ENCODE data around the gene LDLRAD4. TPM values are rescaled to one million over a fixed set of nuclear protein-coding genes. Genes with fewer than 3 reads are reported as not detected.

The LDLRAD4 gene
- total and polyA plus RNA-seq, 11 donors: 10.4 to 44.0 (median 29.6) TPM

DNA sequence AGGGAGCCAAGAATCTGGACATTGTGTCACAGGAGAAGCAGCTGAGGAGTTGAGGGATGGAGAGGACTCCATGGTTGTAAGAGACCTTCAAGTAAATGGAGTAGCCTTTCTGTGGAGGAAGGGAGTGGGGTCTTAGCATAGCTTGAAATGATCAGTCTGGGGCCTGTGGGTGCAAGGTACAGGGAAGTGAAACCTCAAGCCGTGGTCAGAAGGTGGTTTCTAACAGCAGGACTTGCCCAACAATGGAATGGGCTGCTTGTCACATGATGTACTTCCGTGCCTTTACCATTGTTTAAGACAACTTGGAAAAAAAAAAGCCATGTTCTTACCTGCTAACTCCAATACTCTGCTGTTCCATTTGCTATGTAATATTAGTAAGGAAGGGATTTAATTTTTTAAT lies 140.7 kb downstream of the LDLRAD4 start:
- Histone ChIP-seq H3K27me3 (no peaks in the 10 kb centered on the region), H3K9me3 (no peaks in the 10 kb centered on the region), H3K27ac (no peak overlapping the region), H3K4me1 (peaks cover 0 to 23% (median 7%) of the 10 kb centered on the region in 12 donors), H3K4me3 (no peak overlapping the region), H3K36me3 (no peaks in the 10 kb centered on the region)
- ATAC-seq (no peak), DNase-seq (no peak)
- TF ChIP-seq, protein P1, sequence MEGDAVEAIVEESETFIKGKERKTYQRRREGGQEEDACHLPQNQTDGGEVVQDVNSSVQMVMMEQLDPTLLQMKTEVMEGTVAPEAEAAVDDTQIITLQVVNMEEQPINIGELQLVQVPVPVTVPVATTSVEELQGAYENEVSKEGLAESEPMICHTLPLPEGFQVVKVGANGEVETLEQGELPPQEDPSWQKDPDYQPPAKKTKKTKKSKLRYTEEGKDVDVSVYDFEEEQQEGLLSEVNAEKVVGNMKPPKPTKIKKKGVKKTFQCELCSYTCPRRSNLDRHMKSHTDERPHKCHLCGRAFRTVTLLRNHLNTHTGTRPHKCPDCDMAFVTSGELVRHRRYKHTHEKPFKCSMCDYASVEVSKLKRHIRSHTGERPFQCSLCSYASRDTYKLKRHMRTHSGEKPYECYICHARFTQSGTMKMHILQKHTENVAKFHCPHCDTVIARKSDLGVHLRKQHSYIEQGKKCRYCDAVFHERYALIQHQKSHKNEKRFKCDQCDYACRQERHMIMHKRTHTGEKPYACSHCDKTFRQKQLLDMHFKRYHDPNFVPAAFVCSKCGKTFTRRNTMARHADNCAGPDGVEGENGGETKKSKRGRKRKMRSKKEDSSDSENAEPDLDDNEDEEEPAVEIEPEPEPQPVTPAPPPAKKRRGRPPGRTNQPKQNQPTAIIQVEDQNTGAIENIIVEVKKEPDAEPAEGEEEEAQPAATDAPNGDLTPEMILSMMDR (IDR thresholded peaks at IDR 0.05): no peak
- TF ChIP-seq POLR2A (IDR thresholded peaks at IDR 0.05): no peak
- WGBS, 4 donors: 76 to 90% (median 85%) methylated on average over 2 of the region's 2 CpGs
- intact Hi-C loops (cut with DNase I): loop anchor here in 2 of 10 donors (10.0 kb wide), 1 partner anchor 56 kb away; no protein-coding TSS in a partner anchor

DNA sequence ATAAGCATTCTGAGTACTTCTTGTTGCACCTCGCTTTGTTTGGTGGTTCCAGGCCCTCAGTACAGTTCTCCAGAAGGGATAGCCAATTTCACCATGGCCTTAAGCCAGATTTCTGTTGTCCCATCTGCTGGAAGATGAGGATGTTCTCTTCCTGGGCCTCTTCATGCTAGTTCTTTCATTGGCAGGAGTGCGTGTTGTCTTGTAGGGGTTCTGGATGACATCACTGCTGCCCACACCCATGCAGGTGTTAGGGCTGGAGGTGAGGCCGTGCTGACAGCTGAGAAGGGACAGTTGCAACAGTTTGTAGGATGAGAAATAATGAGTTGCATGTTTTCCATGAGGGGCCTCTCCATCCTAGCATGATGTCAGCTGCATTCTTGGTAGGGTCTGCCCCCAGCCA lies 142.9 kb downstream of the LDLRAD4 start:
- H3K27ac ChIP-seq: no peak overlapping the region
- no peak for TF ChIP-seq POLR2A (IDR thresholded peaks at IDR 0.05)
- TF ChIP-seq, protein P1 (IDR thresholded peaks at IDR 0.05): no peak

DNA sequence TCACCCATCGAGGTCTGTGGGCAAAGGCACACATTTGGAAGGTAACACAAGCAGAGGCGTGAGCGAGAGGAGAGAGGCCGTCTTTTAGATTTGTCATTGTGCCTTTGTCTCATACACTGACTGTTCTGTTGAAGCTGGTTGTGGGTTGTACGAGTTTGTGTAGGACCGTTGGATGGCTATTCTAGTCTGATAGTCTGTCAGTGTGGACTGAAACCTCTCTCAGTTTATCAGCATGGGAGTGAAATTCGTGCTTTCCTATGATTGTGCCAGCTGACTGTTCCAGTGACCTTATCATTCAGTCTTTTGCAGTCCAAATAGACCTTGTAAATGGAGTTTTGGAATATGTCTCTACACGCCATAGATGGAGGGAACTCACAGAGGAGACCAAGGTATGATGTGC lies 143.5 kb downstream of the LDLRAD4 start:
- ATAC-seq (peak; percentile 7 to 64 (median 50)), DNase-seq (no peak)
- WGBS, 4 donors: 63 to 78% (median 71%) methylated on average over 8 of the region's 8 CpGs
- TF ChIP-seq, protein P1 (IDR thresholded peaks at IDR 0.05): no peak
- TF ChIP-seq POLR2A (IDR thresholded peaks at IDR 0.05): no peak
- Histone ChIP-seq H3K4me1 (peaks cover 0 to 26% (median 7%) of the 10 kb centered on the region in 12 donors), H3K36me3 (no peaks in the 10 kb centered on the region), H3K4me3 (no peak overlapping the region), H3K9me3 (no peaks in the 10 kb centered on the region), H3K27ac (peak overlapping the region in 1 of 12 donors; percentile 9), H3K27me3 (no peaks in the 10 kb centered on the region)
- intact Hi-C loops (cut with DNase I): no loop called here

More for the DNA sequence above, 142.9 kb downstream of the LDLRAD4 start:
- peaks cover 0 to 25% (median 7%) of the 10 kb centered on the region in 12 donors for H3K4me1 ChIP-seq
- intact Hi-C loops (cut with DNase I): no loop called here
- H3K27me3 ChIP-seq: no peaks in the 10 kb centered on the region
- no peaks in the 10 kb centered on the region for H3K9me3 ChIP-seq
- whole genome bisulfite sequencing, 4 donors: 92 to 96% (median 94%) methylated on average over 3 of the region's 3 CpGs
- H3K36me3 ChIP-seq: no peaks in the 10 kb centered on the region
- H3K4me3 ChIP-seq: no peak overlapping the region
- ATAC-seq (no peak), DNase-seq (no peak)

DNA sequence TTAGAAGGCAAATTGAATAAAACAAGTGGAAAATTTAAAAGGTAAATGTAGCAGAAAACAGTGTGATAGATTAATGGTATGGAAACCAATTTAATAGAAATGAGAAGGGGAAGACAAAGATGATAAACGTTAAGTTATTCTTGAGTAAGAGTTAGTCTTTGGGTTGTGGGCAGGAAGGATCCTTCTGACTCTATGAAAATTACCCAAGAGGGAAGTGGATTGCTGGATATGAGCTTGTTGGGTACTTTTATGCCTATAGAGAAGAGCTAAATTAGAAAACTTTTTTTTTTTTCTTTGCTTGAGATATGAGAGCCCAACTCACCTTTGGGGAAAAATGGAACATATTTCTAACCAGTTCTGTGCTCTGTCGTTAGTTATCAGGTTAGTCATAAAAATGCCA lies 144.0 kb downstream of the LDLRAD4 start:
- intact Hi-C loops (cut with DNase I): no loop called here
- H3K36me3 ChIP-seq: no peaks in the 10 kb centered on the region
- no peaks in the 10 kb centered on the region for H3K9me3 ChIP-seq
- WGBS, 4 donors: 59 to 92% (median 88%) methylated on average over 2 of the region's 2 CpGs
- H3K27me3 ChIP-seq: no peaks in the 10 kb centered on the region
- peaks cover 0 to 30% (median 7%) of the 10 kb centered on the region in 12 donors for H3K4me1 ChIP-seq
- no peak for DNase-seq
- no peak overlapping the region for H3K27ac ChIP-seq
- H3K4me3 ChIP-seq: no peak overlapping the region
- TF ChIP-seq POLR2A (IDR thresholded peaks at IDR 0.05): no peak
- TF ChIP-seq, protein P1 (IDR thresholded peaks at IDR 0.05): no peak
- no peak for ATAC-seq
